ENCODE results near the gene EIF4G3.

GRCh38 chr1:21099034-21099868 lies 77.4 kb downstream of the EIF4G3 start:
- TF ChIP-seq POLR2A (IDR thresholded peaks at IDR 0.05), result no peak
- TF ChIP-seq POLR2AphosphoS5 (IDR thresholded peaks at IDR 0.05), result no peak

All from spleen (tissue), 3 donors.